Glutamatergic neuron (in vitro differentiated cells): ENCODE measurements around the gene RSPH3. TPM values are rescaled to one million over a fixed set of nuclear protein-coding genes. Genes with fewer than 3 reads are reported as not detected.
"Not testable (repeated sequence)": the region's sequence is repeated elsewhere in the genome, so short reads cannot be mapped to it uniquely, and the experiment has no call there.

Experiments used
- DNase-seq: peaks from one replicate; pipeline ENCODE4 v3.0.0; 2022
- H3K27ac Mint-ChIP-seq: one replicate; pipeline ENCODE4 v1.8.0; 2020; ENCODE audit warnings: mild to moderate bottlenecking, mixed read lengths, inconsistent platforms; ENCODE audit not compliant: unreplicated experiment
- H3K27me3 Mint-ChIP-seq: one replicate; pipeline ENCODE4 v1.8.0; 2020; ENCODE audit warnings: mild to moderate bottlenecking, moderate library complexity, mixed read lengths, inconsistent platforms; ENCODE audit not compliant: unreplicated experiment
- H3K36me3 Mint-ChIP-seq: one replicate; pipeline ENCODE4 v1.8.0; 2020; ENCODE audit warnings: mild to moderate bottlenecking, mixed read lengths, inconsistent platforms; ENCODE audit not compliant: unreplicated experiment
- H3K4me1 Mint-ChIP-seq: one replicate; pipeline ENCODE4 v1.8.0; 2020; ENCODE audit warnings: mild to moderate bottlenecking, low read depth, mixed read lengths, inconsistent platforms; ENCODE audit not compliant: unreplicated experiment
- H3K4me3 Mint-ChIP-seq: one replicate; pipeline ENCODE4 v1.8.0; 2020; ENCODE audit warnings: mild to moderate bottlenecking, mixed read lengths, inconsistent platforms; ENCODE audit not compliant: unreplicated experiment
- H3K9me3 Mint-ChIP-seq: one replicate; pipeline ENCODE4 v1.8.0; 2020; ENCODE audit warnings: mild to moderate bottlenecking, moderate library complexity, mixed read lengths, inconsistent platforms; ENCODE audit not compliant: unreplicated experiment
- total RNA-seq: library from RNA; stranded (reverse); fragmentation: NEBNext Ultra II Directional; extraction: Animal tissue kit (Norgen Biotek cat#: 25700); gene quantifications from one replicate; pipeline ENCODE4 v1.2.1, GENCODE V29; 2021; ENCODE audit not compliant: unreplicated experiment
- TF ChIP-seq, protein P1 (sequence below): fragments of 200-600 bp; sonication (generic); IDR thresholded peaks from one replicate; pipeline ENCODE4 v1.5.0; 2021; ENCODE audit not compliant: partially characterized antibody, unreplicated experiment

The RSPH3 gene
- total RNA-seq, 1 donor from 2014 or later, result 4.6 TPM

DNA sequence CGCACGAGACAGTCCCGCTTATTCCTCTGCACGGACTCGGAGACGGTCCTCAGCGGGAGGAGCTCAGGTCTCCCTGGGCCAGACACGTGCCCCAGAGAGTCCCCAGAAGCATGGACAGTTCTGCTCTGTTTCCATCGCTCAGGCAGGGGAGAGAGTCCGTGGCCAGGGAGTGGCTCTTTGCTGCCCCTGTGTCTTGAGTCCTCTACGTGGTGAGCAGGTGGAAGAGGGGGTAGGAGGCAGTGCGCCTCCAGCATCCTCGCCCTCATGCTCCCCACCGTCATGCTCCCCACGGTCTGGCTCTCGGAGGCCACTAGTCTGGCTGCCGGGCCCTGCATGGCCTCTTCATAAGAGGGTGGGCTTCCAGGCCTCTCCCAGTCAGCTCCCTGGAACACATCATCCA is 35.9 kb upstream of the RSPH3 start:
- DNase-seq, result no peak
- H3K9me3 Mint-ChIP-seq, result no peaks in the 10 kb centered on the region
- no peaks in the 10 kb centered on the region for H3K36me3 Mint-ChIP-seq
- no peak overlapping the region for H3K27ac Mint-ChIP-seq
- no peaks in the 10 kb centered on the region for H3K27me3 Mint-ChIP-seq
- H3K4me3 Mint-ChIP-seq, result no peak overlapping the region
- TF ChIP-seq, protein P1, sequence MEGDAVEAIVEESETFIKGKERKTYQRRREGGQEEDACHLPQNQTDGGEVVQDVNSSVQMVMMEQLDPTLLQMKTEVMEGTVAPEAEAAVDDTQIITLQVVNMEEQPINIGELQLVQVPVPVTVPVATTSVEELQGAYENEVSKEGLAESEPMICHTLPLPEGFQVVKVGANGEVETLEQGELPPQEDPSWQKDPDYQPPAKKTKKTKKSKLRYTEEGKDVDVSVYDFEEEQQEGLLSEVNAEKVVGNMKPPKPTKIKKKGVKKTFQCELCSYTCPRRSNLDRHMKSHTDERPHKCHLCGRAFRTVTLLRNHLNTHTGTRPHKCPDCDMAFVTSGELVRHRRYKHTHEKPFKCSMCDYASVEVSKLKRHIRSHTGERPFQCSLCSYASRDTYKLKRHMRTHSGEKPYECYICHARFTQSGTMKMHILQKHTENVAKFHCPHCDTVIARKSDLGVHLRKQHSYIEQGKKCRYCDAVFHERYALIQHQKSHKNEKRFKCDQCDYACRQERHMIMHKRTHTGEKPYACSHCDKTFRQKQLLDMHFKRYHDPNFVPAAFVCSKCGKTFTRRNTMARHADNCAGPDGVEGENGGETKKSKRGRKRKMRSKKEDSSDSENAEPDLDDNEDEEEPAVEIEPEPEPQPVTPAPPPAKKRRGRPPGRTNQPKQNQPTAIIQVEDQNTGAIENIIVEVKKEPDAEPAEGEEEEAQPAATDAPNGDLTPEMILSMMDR, result no peak
- H3K4me1 Mint-ChIP-seq, result peaks cover 5% of the 10 kb centered on the region

DNA sequence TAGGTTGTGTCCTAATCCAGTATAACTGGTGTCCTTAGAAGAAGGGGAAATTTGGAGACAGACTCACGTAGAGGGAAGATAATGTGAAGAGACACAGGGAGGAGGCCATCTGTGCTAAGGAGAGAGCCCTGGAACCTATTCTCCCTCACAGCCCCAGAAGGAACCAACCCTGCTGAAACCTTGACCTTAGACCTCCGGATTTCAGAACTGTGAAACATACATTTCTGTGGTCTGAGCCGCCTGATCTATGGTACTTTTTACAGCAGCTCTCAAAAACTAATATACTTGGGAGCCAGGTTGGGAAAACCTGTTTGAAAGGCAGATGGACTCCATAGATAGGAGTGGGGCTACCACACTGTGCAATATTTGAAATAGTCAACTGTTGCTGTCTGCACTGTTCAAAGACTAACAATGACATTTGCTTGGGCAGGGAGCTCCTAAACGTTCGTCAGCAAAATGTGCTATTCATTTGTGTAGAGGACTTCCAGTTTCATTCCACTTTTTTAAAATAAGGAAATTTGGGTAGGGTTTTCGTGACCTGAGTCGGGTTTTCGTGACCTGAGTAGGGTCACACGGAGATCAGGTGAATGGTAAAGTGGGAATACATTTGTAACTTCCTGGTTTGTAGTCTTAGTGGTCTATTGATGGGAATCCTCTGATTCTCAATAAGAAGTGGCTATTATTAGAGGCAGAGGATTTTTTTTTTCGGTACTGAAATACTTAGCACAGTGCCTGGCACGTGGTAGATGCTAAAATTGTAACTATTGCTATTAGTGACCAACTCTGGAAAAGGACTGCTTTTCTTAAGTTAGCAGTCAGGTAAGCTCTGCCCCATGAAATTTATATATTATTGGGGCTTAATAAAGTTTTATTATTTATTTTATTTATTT is 33.4 kb upstream of the RSPH3 start:
- H3K27me3 Mint-ChIP-seq, result no peaks in the 10 kb centered on the region
- H3K27ac Mint-ChIP-seq, result no peak overlapping the region
- TF ChIP-seq, protein P1, result no peak
- no peak overlapping the region for H3K4me3 Mint-ChIP-seq
- H3K36me3 Mint-ChIP-seq, result no peaks in the 10 kb centered on the region
- no peaks in the 10 kb centered on the region for H3K4me1 Mint-ChIP-seq
- DNase-seq, result no peak
- H3K9me3 Mint-ChIP-seq, result no peaks in the 10 kb centered on the region

DNA sequence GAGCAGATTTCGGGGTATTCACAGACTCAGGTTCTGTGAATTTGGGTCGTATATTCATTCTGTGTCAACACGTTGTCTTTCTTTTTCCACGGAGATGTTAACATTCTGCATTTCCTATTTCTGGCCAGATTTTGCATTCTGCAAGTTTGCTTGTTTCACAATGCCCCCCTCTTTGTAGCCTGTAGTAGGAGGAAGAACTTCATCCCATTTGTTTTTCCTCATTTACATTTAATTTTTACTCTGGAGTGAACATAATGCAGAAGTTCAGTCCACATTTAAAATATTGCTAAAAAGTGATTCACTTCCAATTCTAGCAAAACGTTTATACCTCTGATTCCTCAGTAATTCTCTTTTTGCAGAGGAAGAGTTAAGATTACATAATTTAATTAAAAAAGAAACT is 31.8 kb upstream of the RSPH3 start:
- DNase-seq, result no peak
- Mint-ChIP-seq H3K27ac (no peak overlapping the region), H3K36me3 (no peaks in the 10 kb centered on the region), H3K4me3 (no peak overlapping the region), H3K4me1 (no peaks in the 10 kb centered on the region), H3K27me3 (peaks cover 2% of the 10 kb centered on the region), H3K9me3 (no peaks in the 10 kb centered on the region)
- TF ChIP-seq, protein P1, result no peak

DNA sequence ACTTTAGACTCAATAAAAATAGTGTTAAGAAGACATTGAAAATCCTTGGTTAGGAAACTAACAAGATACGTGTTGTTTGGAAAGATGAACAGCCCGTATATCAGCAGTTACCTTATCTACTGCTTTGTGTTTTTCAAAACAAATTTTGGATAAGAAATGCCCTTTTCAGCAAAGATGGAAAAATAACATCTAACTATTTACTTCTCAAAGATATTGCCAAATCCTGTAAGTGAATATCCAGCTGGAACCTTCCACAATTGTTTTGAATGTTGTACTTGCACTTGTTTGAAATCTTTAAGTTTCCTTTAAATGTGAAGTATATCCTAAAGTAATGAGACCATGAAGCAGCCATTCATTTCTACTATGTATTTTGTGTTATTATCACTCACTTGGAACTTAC is 30.2 kb upstream of the RSPH3 start:
- peaks cover 2% of the 10 kb centered on the region for H3K27me3 Mint-ChIP-seq
- peaks cover 9% of the 10 kb centered on the region for H3K36me3 Mint-ChIP-seq
- no peaks in the 10 kb centered on the region for H3K9me3 Mint-ChIP-seq
- TF ChIP-seq, protein P1, result no peak
- no peaks in the 10 kb centered on the region for H3K4me1 Mint-ChIP-seq
- H3K27ac Mint-ChIP-seq, result no peak overlapping the region
- no peak for DNase-seq
- H3K4me3 Mint-ChIP-seq, result no peak overlapping the region

DNA sequence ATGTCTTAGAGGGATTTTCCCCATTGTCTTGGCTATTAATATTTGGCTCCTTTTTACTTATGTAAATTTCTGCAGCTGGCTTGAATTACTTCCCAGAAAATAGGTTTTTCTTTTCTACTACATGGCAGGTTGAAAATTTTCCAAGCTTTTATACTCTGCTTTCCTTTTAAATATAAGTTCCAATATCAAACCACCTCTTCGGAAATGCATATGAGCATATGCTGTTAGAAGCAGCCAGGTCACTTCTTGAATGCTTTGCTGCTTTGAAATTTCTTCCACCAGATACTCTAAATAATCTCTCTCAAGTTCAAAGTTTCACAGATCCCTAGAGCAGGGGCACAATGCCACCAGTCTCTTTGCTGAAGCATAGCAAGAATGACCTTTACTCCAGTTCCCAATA is 25.2 kb upstream of the RSPH3 start:
- H3K9me3 Mint-ChIP-seq, H3K27me3 Mint-ChIP-seq, H3K4me3 Mint-ChIP-seq, H3K4me1 Mint-ChIP-seq, H3K27ac Mint-ChIP-seq, DNase-seq: not testable (repeated sequence)
- H3K36me3 Mint-ChIP-seq, result peaks cover 28% of the 10 kb centered on the region
